ENCODE data around the gene SIRT6.

The SIRT6 gene

DNA sequence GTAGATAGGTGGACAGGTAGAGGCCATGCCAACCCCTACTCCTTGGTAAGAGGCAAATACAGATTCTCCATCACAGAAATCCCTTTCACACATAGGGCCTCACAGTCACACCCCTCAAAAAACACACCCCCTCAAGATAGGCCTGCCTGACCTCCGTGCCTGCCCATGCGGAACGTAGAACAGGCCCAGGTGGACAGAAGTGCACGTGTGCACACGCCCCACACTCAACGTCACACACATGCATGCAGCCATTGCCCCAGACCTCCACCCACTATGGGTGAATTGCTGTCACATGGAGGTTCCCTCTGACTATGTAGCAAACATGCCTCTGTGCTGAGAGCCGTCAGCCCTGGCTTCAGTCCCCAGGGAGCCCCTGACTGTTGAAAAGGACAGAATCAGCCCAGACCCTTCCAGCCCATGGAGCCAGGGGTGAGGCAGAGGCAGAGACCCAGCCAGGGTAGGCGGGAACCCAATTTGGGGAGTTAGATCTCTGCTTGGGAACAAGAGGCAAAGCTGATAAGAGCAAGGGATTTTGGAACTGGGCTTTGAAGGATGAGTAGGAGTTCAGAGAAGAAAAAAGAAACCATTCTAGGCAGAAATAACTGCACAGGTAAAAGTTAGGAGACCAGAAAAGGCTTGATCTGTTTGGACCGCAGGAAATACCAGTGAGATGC lies 3.2 kb upstream of the SIRT6 start:
- Histone ChIP-seq H3K27me3 (ENCODE audit: low read depth, low read length) (no peaks in the 10 kb centered on the region), H3K4me1 (ENCODE audit: control insufficient read depth in 1 of 2, insufficient read depth in 2 of 2, low read length in 2 of 2) (peaks cover 0 to 19% of the 10 kb centered on the region in 2 donors), H3K4me3 (ENCODE audit: low read depth in 1 of 2, low read length in 2 of 2) (no peak overlapping the region), H3K36me3 (ENCODE audit: control insufficient read depth in 1 of 2, insufficient read depth in 2 of 2, low read length in 2 of 2) (no peaks in the 10 kb centered on the region), H3K27ac (ENCODE audit: low read length) (no peak overlapping the region), H3K9me3 (ENCODE audit: control insufficient read depth in 1 of 2, low read length in 2 of 2) (no peaks in the 10 kb centered on the region)

DNA sequence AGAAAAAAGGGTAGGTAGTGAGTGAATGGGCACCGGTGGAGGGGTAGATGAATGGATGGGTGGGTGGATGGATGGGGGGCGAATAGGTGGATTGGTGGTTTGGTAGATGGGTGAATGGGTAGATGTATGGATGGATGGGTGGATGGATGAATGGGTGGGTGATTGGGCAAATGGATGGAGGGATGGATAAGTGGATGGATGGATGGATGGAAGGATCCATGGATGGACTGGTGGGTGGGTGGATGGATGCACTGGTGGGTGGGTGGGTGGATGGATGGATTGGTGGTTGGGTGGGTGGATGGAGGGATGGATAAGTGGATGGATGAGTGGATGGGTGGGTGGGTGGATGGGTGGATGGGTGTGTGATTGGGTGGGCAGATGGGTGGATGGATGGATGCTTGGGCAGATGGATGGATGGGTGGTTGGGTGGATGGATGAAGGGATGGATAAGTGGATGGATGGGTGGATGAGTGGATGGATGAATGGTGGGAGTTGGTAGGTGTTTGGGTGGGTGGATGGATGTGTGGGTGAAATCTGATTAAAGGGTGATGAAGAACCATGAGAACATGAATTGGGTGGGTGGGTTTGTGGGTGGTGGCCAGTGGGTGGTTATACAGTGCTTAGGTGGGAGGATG lies 2.5 kb upstream of the SIRT6 start:
- H3K36me3 ChIP-seq (ENCODE audit: control insufficient read depth in 1 of 2, insufficient read depth in 2 of 2, low read length in 2 of 2): peaks cover 0 to 7% of the 10 kb centered on the region in 2 donors
- no peaks in the 10 kb centered on the region for H3K9me3 ChIP-seq (ENCODE audit: control insufficient read depth in 1 of 2, low read length in 2 of 2)
- H3K27ac ChIP-seq (ENCODE audit: low read length): no peak overlapping the region
- peaks cover 0 to 21% of the 10 kb centered on the region in 2 donors for H3K4me1 ChIP-seq (ENCODE audit: control insufficient read depth in 1 of 2, insufficient read depth in 2 of 2, low read length in 2 of 2)
- no peaks in the 10 kb centered on the region for H3K27me3 ChIP-seq (ENCODE audit: low read depth, low read length)
- no peak overlapping the region for H3K4me3 ChIP-seq (ENCODE audit: low read depth in 1 of 2, low read length in 2 of 2)

DNA sequence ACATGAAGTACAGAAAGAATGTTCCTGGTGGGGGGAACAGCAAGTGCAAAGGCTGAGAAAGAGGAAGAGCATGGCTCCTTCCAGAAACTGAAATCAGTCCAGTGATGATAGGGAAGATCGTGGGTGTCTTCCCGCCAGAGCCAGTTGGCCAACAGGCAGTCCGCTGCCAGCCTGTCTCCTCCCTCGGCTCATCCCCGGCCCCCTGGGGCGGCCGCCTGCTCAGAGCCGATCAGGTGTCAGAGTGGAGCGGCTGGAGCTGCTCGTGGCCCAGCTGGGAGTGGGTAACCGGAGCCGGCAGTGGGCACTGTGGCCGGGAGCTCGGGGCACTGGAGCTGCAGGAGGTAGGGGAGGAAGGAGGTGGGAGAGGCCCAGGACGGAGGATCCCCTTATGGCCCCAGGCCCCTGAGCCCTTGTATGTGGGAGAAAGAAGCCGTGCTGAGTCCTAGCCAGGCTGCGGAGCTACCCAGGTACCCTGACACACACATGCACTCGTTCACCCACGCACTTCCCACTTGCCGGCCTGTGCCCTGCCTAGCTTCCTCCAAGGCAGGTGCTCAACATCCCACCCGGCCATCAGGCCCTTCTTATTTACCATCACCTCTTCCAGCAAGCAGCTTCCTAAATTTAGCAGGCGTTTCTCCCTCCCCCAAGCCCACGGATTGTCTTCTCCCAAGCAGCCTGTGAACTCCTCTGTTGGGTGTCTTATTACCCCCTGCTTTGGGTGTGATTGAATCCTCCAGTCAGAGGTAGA lies 1.8 kb upstream of the SIRT6 start:
- Histone ChIP-seq H3K9me3 (ENCODE audit: control insufficient read depth in 1 of 2, low read length in 2 of 2) (no peaks in the 10 kb centered on the region), H3K4me3 (ENCODE audit: low read depth in 1 of 2, low read length in 2 of 2) (no peak overlapping the region), H3K27me3 (ENCODE audit: low read depth, low read length) (no peaks in the 10 kb centered on the region), H3K4me1 (ENCODE audit: control insufficient read depth in 1 of 2, insufficient read depth in 2 of 2, low read length in 2 of 2) (peaks cover 0 to 21% of the 10 kb centered on the region in 2 donors), H3K27ac (ENCODE audit: low read length) (no peak overlapping the region), H3K36me3 (ENCODE audit: control insufficient read depth in 1 of 2, insufficient read depth in 2 of 2, low read length in 2 of 2) (peaks cover 0 to 14% of the 10 kb centered on the region in 2 donors)

DNA sequence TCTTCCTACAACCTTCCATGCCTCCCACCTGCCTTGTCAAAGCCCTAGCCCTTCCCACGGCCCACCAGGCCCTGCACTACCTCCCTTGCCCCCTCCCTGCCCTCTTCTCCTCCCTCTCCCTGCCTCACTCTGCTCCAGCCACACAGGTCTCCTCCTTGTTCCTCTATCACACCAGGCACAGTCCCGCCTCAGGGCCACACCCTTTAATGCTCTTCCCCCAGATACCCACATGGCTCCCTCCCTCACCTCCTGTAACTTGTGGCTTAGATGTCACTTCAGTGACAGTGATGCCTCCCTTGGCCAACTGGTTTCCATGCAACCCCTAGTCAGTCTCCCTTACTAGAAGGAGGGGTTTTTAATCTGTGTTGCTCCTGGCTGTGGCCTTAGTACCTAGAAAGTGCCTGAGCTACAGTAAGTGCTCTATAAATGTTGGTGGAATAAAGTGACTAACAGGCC lies 1.3 kb downstream of the SIRT6 start:
- H3K4me1 ChIP-seq (ENCODE audit: control insufficient read depth in 1 of 2, insufficient read depth in 2 of 2, low read length in 2 of 2): peaks cover 0 to 21% of the 10 kb centered on the region in 2 donors
- no peaks in the 10 kb centered on the region for H3K9me3 ChIP-seq (ENCODE audit: control insufficient read depth in 1 of 2, low read length in 2 of 2)
- H3K4me3 ChIP-seq (ENCODE audit: low read depth in 1 of 2, low read length in 2 of 2): no peak overlapping the region
- no peaks in the 10 kb centered on the region for H3K27me3 ChIP-seq (ENCODE audit: low read depth, low read length)
- no peak overlapping the region for H3K27ac ChIP-seq (ENCODE audit: low read length)
- peaks cover 0 to 24% of the 10 kb centered on the region in 2 donors for H3K36me3 ChIP-seq (ENCODE audit: control insufficient read depth in 1 of 2, insufficient read depth in 2 of 2, low read length in 2 of 2)

DNA sequence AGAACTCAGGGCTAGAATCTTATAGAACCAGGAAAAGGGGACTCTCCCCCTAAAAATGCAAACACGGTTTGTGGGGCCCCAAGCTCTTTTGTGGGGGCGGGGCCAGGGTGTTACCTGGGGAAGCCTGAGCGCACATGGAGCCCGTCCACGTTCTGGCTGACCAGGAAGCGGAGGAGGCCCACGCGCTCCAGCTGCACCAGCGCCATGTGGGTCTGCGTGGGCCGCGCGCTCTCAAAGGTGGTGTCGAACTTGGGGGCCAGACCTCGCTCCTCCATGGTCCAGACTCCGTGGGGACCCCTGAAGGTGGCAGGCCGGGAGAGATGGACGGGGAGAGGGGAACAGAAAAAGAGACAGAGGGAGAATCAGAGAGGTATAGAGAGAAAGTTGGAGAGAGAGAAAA lies 3.4 kb downstream of the SIRT6 start:
- H3K27ac ChIP-seq (ENCODE audit: low read length): no peak overlapping the region
- H3K36me3 ChIP-seq (ENCODE audit: control insufficient read depth in 1 of 2, insufficient read depth in 2 of 2, low read length in 2 of 2): peaks cover 0 to 41% of the 10 kb centered on the region in 2 donors

DNA sequence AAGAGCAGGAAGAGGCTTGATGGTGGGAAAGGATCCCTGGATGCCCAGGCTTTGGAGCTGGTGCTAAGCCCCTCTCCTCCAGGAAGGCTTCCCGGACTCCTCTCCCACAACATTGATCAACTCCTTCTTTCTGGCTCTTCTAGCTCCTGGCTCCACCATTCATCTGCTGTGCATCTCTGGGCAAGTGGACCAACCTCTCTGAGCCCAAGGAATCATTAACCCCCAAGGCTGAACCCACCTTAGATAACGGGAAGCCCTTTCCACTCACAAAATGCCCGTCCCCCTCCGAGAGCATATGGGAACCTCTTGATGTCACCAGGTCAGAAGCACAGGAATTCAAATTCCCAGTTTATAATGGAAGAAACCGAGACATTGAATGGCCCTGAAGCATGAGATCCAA lies 5.2 kb downstream of the SIRT6 start:
- Histone ChIP-seq H3K4me3 (ENCODE audit: low read depth in 1 of 2, low read length in 2 of 2) (no peak overlapping the region), H3K27ac (ENCODE audit: low read length) (no peak overlapping the region), H3K27me3 (ENCODE audit: low read depth, low read length) (no peaks in the 10 kb centered on the region), H3K36me3 (ENCODE audit: control insufficient read depth in 1 of 2, insufficient read depth in 2 of 2, low read length in 2 of 2) (peaks cover 0 to 41% of the 10 kb centered on the region in 2 donors), H3K4me1 (ENCODE audit: control insufficient read depth in 1 of 2, insufficient read depth in 2 of 2, low read length in 2 of 2) (peaks cover 0 to 24% of the 10 kb centered on the region in 2 donors), H3K9me3 (ENCODE audit: control insufficient read depth in 1 of 2, low read length in 2 of 2) (no peaks in the 10 kb centered on the region)

More for the DNA sequence above, 3.4 kb downstream of the SIRT6 start:
- Histone ChIP-seq H3K4me3 (ENCODE audit: low read depth in 1 of 2, low read length in 2 of 2) (no peak overlapping the region), H3K27me3 (ENCODE audit: low read depth, low read length) (no peaks in the 10 kb centered on the region), H3K9me3 (ENCODE audit: control insufficient read depth in 1 of 2, low read length in 2 of 2) (no peaks in the 10 kb centered on the region), H3K4me1 (ENCODE audit: control insufficient read depth in 1 of 2, insufficient read depth in 2 of 2, low read length in 2 of 2) (peaks cover 0 to 21% of the 10 kb centered on the region in 2 donors)

DNA sequence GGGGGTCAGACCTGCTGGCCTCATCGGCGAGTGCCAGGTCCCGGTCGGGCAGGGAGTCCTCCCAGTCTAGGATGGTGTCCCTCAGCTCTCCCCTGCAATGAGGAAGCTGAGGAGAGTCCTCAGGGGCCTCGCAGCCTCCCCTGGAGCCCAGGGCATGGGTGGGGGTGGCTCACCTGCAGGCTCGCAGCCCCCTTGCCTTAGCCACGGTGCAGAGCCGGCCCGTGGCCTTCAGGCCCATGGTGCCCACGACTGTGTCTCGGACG lies 6.8 kb downstream of the SIRT6 start:
- H3K4me1 ChIP-seq (ENCODE audit: control insufficient read depth in 1 of 2, insufficient read depth in 2 of 2, low read length in 2 of 2): peaks cover 0 to 10% of the 10 kb centered on the region in 2 donors
- H3K36me3 ChIP-seq (ENCODE audit: control insufficient read depth in 1 of 2, insufficient read depth in 2 of 2, low read length in 2 of 2): peaks cover 0 to 41% of the 10 kb centered on the region in 2 donors
- H3K27ac ChIP-seq (ENCODE audit: low read length): no peak overlapping the region
- no peak overlapping the region for H3K4me3 ChIP-seq (ENCODE audit: low read depth in 1 of 2, low read length in 2 of 2)
- H3K27me3 ChIP-seq (ENCODE audit: low read depth, low read length): no peaks in the 10 kb centered on the region
- H3K9me3 ChIP-seq (ENCODE audit: control insufficient read depth in 1 of 2, low read length in 2 of 2): no peaks in the 10 kb centered on the region

DNA sequence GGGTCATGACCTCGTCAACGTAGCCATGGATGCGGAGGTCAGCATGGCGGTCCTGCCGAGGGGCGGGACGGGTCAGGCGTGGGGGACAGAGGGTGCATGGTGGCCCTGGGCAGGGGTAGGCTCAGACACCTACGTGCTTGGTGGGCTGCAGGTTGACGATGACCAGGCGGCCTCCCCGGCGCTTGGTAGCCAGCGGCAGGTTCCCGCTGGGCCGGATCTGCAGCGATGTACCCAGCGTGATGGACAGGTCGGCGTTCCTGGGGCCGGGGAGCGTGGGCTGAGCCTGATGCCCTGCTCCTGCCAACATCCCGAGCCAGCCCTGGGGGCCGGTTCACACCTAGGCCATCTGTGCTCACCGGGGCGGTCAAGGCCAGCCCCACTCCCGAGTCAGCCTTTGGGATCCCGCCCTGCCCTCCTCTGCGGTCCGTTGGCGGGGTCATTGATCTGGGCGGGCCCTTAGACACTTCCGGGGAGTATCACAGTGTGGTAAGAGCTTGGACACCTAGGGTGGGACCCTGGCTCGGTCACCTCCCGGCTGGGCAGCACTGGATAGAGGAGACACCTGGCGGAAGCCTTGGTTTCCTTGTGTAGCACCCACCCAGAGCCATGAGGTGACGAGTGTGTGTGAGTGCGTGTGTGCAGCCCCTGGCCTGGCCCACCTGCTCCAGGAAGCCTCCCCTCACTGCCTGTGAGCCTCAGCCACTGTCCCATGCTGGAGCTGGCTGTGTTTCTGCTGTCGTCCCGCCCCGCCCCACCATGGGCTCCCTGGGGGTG lies 7.3 kb downstream of the SIRT6 start:
- H3K27ac ChIP-seq (ENCODE audit: low read length): no peak overlapping the region
- H3K9me3 ChIP-seq (ENCODE audit: control insufficient read depth in 1 of 2, low read length in 2 of 2): no peaks in the 10 kb centered on the region
- peaks cover 0 to 8% of the 10 kb centered on the region in 2 donors for H3K4me1 ChIP-seq (ENCODE audit: control insufficient read depth in 1 of 2, insufficient read depth in 2 of 2, low read length in 2 of 2)
- H3K4me3 ChIP-seq (ENCODE audit: low read depth in 1 of 2, low read length in 2 of 2): no peak overlapping the region
- peaks cover 0 to 37% of the 10 kb centered on the region in 2 donors for H3K36me3 ChIP-seq (ENCODE audit: control insufficient read depth in 1 of 2, insufficient read depth in 2 of 2, low read length in 2 of 2)
- H3K27me3 ChIP-seq (ENCODE audit: low read depth, low read length): no peaks in the 10 kb centered on the region

DNA sequence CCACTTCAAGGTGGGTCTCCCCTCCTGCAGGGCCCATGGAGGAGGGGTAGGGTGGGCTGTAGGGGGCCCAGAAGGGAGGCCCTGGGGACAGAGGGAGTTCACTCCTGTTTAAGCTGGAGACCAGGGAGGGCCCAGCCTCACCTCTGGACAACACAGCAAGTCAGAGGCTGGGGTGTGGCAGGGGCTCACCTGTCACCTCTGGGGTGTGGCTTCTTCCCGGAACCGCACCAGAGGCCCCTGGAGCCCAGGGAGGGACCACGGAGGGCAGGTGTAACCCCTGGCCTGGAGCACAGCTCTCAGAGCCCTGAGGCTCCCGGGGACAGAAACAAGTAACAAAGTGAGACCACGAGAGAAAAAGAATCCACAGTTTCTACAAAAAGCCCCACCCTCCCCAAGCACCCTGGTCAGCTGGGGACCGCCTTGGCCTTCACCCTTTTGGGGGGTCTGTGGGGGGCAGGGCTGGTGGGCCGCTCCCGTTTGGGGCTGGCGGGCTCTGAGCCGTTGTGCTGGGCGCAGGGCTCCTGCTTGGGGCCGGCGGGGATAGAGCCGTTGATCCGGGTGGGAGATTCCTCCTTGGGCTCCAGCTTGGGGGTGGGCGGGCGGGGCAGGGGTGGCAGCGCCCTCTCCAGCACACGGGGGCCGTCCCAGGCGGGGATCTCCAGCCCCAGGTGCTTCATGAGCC lies 8.0 kb downstream of the SIRT6 start:
- Histone ChIP-seq H3K4me1 (ENCODE audit: control insufficient read depth in 1 of 2, insufficient read depth in 2 of 2, low read length in 2 of 2) (peaks cover 0 to 8% of the 10 kb centered on the region in 2 donors), H3K27ac (ENCODE audit: low read length) (no peak overlapping the region), H3K9me3 (ENCODE audit: control insufficient read depth in 1 of 2, low read length in 2 of 2) (no peaks in the 10 kb centered on the region), H3K27me3 (ENCODE audit: low read depth, low read length) (no peaks in the 10 kb centered on the region), H3K4me3 (ENCODE audit: low read depth in 1 of 2, low read length in 2 of 2) (no peak overlapping the region), H3K36me3 (ENCODE audit: control insufficient read depth in 1 of 2, insufficient read depth in 2 of 2, low read length in 2 of 2) (peaks cover 0 to 29% of the 10 kb centered on the region in 2 donors)

DNA sequence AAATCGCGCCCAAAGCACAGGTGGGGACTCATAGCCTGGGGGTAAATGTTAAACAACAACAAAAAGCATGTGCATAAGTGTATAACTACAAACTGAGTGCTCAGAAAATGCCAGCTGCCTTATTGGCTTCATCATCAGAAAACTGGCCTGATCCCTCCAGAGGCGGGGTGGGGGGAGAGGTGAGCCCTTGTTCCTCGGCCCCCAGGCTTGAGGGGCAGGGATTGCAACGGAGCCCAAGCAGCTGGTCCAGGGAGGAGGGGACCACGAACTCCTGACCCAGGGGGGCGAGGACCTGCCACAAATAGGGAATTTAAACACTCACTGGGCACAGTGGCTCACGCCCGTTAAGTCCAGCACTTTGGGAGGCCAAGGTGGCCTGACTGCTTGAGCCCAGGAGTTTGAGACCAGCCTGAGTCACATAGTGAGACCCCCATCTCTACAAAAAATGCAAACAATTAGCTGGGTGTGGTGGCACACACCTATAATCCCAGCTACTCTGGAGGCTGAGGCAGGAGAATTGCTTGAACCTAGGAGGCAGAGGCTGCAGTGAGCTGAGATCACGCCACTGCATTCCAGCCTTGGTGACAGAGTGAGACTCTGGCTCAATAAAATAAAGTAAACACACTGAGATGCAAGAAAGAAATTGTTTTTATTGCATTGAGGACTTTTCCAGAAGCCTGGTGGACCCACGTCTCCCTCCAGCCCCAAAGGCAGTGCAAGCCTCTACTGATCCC lies 8.7 kb downstream of the SIRT6 start:
- Histone ChIP-seq H3K4me1 (ENCODE audit: control insufficient read depth in 1 of 2, insufficient read depth in 2 of 2, low read length in 2 of 2) (peaks cover 0 to 8% of the 10 kb centered on the region in 2 donors), H3K36me3 (ENCODE audit: control insufficient read depth in 1 of 2, insufficient read depth in 2 of 2, low read length in 2 of 2) (peaks cover 0 to 22% of the 10 kb centered on the region in 2 donors), H3K4me3 (ENCODE audit: low read depth in 1 of 2, low read length in 2 of 2) (no peak overlapping the region), H3K27ac (ENCODE audit: low read length) (no peak overlapping the region), H3K9me3 (ENCODE audit: control insufficient read depth in 1 of 2, low read length in 2 of 2) (no peaks in the 10 kb centered on the region), H3K27me3 (ENCODE audit: low read depth, low read length) (no peaks in the 10 kb centered on the region)

Data from muscle layer of duodenum (tissue), 2 donors.